ENCODE data around the gene RPP30. TPM values are rescaled to one million over a fixed set of nuclear protein-coding genes. Genes with fewer than 3 reads are reported as not detected.

RPP30 gene
- total RNA-seq, 1 donor: 53.5 TPM

GRCh38 chr10:90905925-90906324 is 34.2 kb downstream of the RPP30 start:
- no peak overlapping the region for H3K4me3 ChIP-seq (ENCODE audit: low read depth, low read length)
- TF ChIP-seq CTCF (IDR thresholded peaks at IDR 0.05; ENCODE audit: insufficient read depth, low read depth, low read length): no peak
- no peak for DNase-seq (ENCODE audit: low read depth)

GRCh38 chr10:90906596-90906995 is 34.8 kb downstream of the RPP30 start:
- no peak for TF ChIP-seq CTCF (IDR thresholded peaks at IDR 0.05; ENCODE audit: insufficient read depth, low read depth, low read length)
- no peak for DNase-seq (ENCODE audit: low read depth)
- no peak overlapping the region for H3K4me3 ChIP-seq (ENCODE audit: low read depth, low read length)

GRCh38 chr10:90911133-90912051 is 39.6 kb downstream of the RPP30 start:
- no peak overlapping the region for H3K4me3 ChIP-seq (ENCODE audit: low read depth, low read length)
- peak; percentile 82 for DNase-seq (ENCODE audit: low read depth)
- peak; percentile 90 for TF ChIP-seq CTCF (IDR thresholded peaks at IDR 0.05; ENCODE audit: insufficient read depth, low read depth, low read length)

GRCh38 chr10:90912174-90912573 is 40.4 kb downstream of the RPP30 start:
- TF ChIP-seq CTCF (IDR thresholded peaks at IDR 0.05; ENCODE audit: insufficient read depth, low read depth, low read length): no peak
- DNase-seq (ENCODE audit: low read depth): no peak
- H3K4me3 ChIP-seq (ENCODE audit: low read depth, low read length): no peak overlapping the region

GRCh38 chr10:90912854-90913479 is 41.2 kb downstream of the RPP30 start:
- DNase-seq (ENCODE audit: low read depth): no peak
- TF ChIP-seq CTCF (IDR thresholded peaks at IDR 0.05; ENCODE audit: insufficient read depth, low read depth, low read length): no peak
- H3K4me3 ChIP-seq (ENCODE audit: low read depth, low read length): no peak overlapping the region

- TF ChIP-seq CTCF (IDR thresholded peaks at IDR 0.05; ENCODE audit: insufficient read depth, low read depth, low read length): no peak
- H3K4me3 ChIP-seq (ENCODE audit: low read depth, low read length): no peak overlapping the region
- no peak for DNase-seq (ENCODE audit: low read depth)
Observed at GRCh38 chr10:90913774-90914420, 42.1 kb downstream of the RPP30 start.
